ENCODE data around the gene SNRPA.

Gene SNRPA

GRCh38 chr19:40740747-40741146 lies 10.3 kb upstream of the SNRPA start:
- peak; percentile 9; the same call in 2 of the 3 replicates for ATAC-seq
- TF ChIP-seq ZC3H10 (CRISPR knock-in tag; IDR thresholded peaks at IDR 0.05), result no peak
- no peak for TF ChIP-seq TOX (CRISPR knock-in tag; IDR thresholded peaks at IDR 0.05; ENCODE audit: borderline replicate concordance)

DNA sequence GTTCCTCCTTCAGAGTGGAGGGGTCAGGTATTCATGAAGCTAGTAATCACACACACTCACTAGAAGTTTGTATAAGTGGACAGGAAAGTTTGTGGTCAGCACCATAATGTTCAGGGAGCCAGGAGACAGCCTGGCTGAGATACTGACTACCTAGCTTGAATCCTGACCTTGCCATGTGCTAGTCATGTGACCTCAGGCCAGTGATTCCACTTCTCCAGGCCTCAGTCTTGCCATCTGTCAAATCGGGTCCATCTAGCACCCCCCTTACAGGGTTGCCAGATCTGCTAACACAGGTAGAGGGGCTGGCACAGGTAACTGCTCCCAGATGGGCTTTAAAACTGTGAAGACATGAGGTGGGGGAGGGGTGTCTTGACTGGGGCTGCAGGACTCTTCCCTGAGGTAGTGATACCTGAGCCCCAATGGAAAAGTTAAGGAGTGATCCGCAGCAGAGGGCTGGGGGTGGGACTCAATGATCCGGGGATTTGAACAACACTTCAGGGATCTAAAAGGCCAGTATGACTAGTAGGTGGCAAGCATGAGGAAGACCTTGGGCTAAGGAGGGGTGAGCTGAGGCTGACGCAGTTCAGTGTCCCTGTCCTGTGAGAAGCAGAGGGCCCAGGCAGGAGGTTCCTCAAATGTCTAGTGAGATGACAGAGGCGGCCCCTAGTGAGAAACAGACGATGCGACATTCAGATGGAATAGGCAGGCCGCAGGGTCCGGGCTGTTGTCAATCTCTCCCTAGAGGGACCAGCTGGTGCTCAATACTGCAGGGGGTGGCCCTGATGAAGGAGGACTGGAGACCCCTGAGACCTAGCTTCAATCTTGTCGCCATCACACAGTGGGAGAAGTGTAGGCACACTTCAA lies 9.2 kb upstream of the SNRPA start:
- TF ChIP-seq, protein P1, sequence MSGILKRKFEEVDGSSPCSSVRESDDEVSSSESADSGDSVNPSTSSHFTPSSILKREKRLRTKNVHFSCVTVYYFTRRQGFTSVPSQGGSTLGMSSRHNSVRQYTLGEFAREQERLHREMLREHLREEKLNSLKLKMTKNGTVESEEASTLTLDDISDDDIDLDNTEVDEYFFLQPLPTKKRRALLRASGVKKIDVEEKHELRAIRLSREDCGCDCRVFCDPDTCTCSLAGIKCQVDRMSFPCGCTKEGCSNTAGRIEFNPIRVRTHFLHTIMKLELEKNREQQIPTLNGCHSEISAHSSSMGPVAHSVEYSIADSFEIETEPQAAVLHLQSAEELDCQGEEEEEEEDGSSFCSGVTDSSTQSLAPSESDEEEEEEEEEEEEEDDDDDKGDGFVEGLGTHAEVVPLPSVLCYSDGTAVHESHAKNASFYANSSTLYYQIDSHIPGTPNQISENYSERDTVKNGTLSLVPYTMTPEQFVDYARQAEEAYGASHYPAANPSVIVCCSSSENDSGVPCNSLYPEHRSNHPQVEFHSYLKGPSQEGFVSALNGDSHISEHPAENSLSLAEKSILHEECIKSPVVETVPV (CRISPR knock-in tag; IDR thresholded peaks at IDR 0.05), result no peak
- TF ChIP-seq PPARA (CRISPR knock-in tag; IDR thresholded peaks at IDR 0.05; ENCODE audit: borderline replicate concordance) (no peak), ZC3H10 (CRISPR knock-in tag; IDR thresholded peaks at IDR 0.05) (no peak), PATZ1 (CRISPR knock-in tag; IDR thresholded peaks at IDR 0.05; ENCODE audit: borderline replicate concordance) (no peak), BACH2 (CRISPR knock-in tag; IDR thresholded peaks at IDR 0.05; ENCODE audit: borderline replicate concordance) (no peak), ZNF565 (CRISPR knock-in tag; conservative IDR thresholded peaks at IDR 0.05; ENCODE audit: low read depth) (no peak), ZNF70 (CRISPR knock-in tag; IDR thresholded peaks at IDR 0.05) (no peak), ISL1 (CRISPR knock-in tag; IDR thresholded peaks at IDR 0.05) (no peak), ARNTL (CRISPR knock-in tag; IDR thresholded peaks at IDR 0.05; ENCODE audit: borderline replicate concordance, low read depth) (no peak), CSDC2 (CRISPR knock-in tag; IDR thresholded peaks at IDR 0.05) (no peak), TSHZ2 (CRISPR knock-in tag; IDR thresholded peaks at IDR 0.05) (no peak), RARB (CRISPR knock-in tag; IDR thresholded peaks at IDR 0.05) (no peak), ZFP30 (CRISPR knock-in tag; IDR thresholded peaks at IDR 0.05) (no peak), ZFP3 (CRISPR knock-in tag; IDR thresholded peaks at IDR 0.05) (no peak), SNAI2 (CRISPR knock-in tag; IDR thresholded peaks at IDR 0.05) (no peak), ZNF8 (CRISPR knock-in tag; IDR thresholded peaks at IDR 0.05) (no peak), GLIS3 (CRISPR knock-in tag; IDR thresholded peaks at IDR 0.05) (no peak), TOX (CRISPR knock-in tag; IDR thresholded peaks at IDR 0.05; ENCODE audit: borderline replicate concordance) (no peak), ESRRG (CRISPR knock-in tag; IDR thresholded peaks at IDR 0.05) (no peak)
- TF ChIP-seq, protein P2, sequence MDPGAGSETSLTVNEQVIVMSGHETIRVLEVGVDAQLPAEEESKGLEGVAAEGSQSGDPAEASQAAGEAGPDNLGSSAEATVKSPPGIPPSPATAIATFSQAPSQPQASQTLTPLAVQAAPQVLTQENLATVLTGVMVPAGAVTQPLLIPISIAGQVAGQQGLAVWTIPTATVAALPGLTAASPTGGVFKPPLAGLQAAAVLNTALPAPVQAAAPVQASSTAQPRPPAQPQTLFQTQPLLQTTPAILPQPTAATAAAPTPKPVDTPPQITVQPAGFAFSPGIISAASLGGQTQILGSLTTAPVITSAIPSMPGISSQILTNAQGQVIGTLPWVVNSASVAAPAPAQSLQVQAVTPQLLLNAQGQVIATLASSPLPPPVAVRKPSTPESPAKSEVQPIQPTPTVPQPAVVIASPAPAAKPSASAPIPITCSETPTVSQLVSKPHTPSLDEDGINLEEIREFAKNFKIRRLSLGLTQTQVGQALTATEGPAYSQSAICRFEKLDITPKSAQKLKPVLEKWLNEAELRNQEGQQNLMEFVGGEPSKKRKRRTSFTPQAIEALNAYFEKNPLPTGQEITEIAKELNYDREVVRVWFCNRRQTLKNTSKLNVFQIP (CRISPR knock-in tag; IDR thresholded peaks at IDR 0.05; ENCODE audit: borderline replicate concordance, low read depth), result no peak
- no peak for ATAC-seq

DNA sequence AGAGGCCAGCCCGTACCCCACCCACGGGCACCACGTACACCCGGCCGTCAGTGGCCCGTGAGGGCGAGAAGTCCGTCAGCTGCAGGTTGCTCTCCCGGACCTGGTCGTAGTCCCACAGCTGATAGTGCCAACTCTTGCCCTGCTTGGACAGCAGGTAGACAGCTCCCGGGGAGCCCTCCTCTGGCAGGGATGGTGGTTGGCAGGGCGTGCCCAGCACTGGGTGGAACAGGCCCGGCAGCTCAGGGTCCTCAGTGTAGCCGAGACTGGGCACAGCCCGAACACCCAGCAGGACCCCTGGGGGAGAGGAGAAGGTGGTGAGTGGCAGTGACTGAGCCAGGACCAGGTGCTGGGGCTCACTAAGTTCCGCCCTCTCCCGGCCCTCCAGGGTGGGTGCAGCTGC lies 8.5 kb upstream of the SNRPA start:
- ATAC-seq, result peak; percentile 5

More for the DNA sequence above, 8.5 kb upstream of the SNRPA start:
- TF ChIP-seq RARB (CRISPR knock-in tag; IDR thresholded peaks at IDR 0.05) (no peak), CSDC2 (CRISPR knock-in tag; IDR thresholded peaks at IDR 0.05) (no peak), TSHZ2 (CRISPR knock-in tag; IDR thresholded peaks at IDR 0.05) (no peak), ZNF70 (CRISPR knock-in tag; IDR thresholded peaks at IDR 0.05) (no peak), ARNTL (CRISPR knock-in tag; IDR thresholded peaks at IDR 0.05; ENCODE audit: borderline replicate concordance, low read depth) (no peak), SNAI2 (CRISPR knock-in tag; IDR thresholded peaks at IDR 0.05) (no peak), ESRRG (CRISPR knock-in tag; IDR thresholded peaks at IDR 0.05) (no peak), ZFP3 (CRISPR knock-in tag; IDR thresholded peaks at IDR 0.05) (no peak)
